Colonic mucosa (tissue), 4 donors: Measurements from ENCODE around the gene RBM19. TPM values are rescaled to one million over a fixed set of nuclear protein-coding genes. Genes with fewer than 3 reads are reported as not detected.

Experiments
- DNase-seq: peaks from one replicate; pipeline ENCODE4 v3.0.0-alpha.2; 2020
- H3K27ac ChIP-seq: fragments of 200-600 bp; one replicate; pipeline ENCODE4 v1.8.0; 2021
- H3K27me3 ChIP-seq: fragments of 200-600 bp; one replicate; pipeline ENCODE4 v1.8.0; 2021
- H3K36me3 ChIP-seq: fragments of 200-600 bp; one replicate; pipeline ENCODE4 v1.8.0; 2021
- H3K4me1 ChIP-seq: fragments of 200-600 bp; one replicate; pipeline ENCODE4 v1.8.0; 2021; ENCODE audit warnings: mild to moderate bottlenecking
- H3K4me3 ChIP-seq: fragments of 200-600 bp; one replicate; pipeline ENCODE4 v1.8.0; 2021
- H3K9ac ChIP-seq, 2 donors: one replicate each; pipeline ENCODE4 v1.7.0; 2013; ENCODE audit warnings: control low read depth in 2 of 2, low read depth in 2 of 2, low read length in 2 of 2
- H3K9me3 ChIP-seq: fragments of 200-600 bp; one replicate; pipeline ENCODE4 v1.8.0; 2021
- CTCF ChIP-seq: fragments of 200-600 bp; IDR thresholded peaks from one replicate; pipeline ENCODE4 v1.8.0; 2022; ENCODE audit warnings: antibody characterized with exemption, mild to moderate bottlenecking
- intact Hi-C: fragments of 100-400 bp; cut with DNase I; formaldehyde crosslinking; loops from one replicate; pipeline ENCODE4 v1.14.1; 2022
- total RNA-seq, 2 donors: library from RNA; stranded (reverse); fragmentation: NEBNext Ultra II Directional in 1 of 2; extraction: Animal tissue kit (Norgen Biotek cat#: 25700) in 1 of 2; gene quantifications; one replicate each; pipeline ENCODE4 v1.2.1, GENCODE V29; 2021
- donor health status: healthy.
- donor health status: DM: no; HTN: no; CAD: no.
- donor health status: DM: no; HTN: no; CAD: no.

The RBM19 gene
- total RNA-seq, 2 donors from 2014 or later: 13.5 to 33.1 TPM

DNA sequence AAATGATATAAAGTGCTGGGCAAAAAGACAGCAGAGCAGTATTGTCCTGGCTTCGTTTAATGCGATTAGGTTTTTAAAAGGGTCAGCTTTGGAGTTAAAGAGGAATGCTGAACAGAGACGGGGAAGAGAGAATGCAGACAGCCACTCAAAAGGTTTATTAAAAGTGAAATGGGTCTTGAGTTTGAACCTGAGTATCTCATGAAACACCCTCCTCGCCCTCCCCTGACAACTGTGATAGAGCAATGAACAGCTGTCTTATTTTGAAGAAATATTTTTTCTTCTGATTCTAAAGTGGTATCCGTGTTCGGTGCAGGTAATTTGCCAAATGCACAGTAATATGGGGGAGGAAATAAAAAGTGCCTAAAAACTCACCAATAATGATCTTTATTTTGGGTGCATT, 73.6 kb downstream of the RBM19 start:
- DNase-seq: no peak
- H3K27ac ChIP-seq: no peak overlapping the region
- intact Hi-C loops: no loop called here
- no peak overlapping the region for H3K9ac ChIP-seq
- no peak for TF ChIP-seq CTCF
- no peak overlapping the region for H3K4me3 ChIP-seq
- no peaks in the 10 kb centered on the region for H3K27me3 ChIP-seq
- no peaks in the 10 kb centered on the region for H3K36me3 ChIP-seq
- H3K4me1 ChIP-seq: no peaks in the 10 kb centered on the region
- H3K9me3 ChIP-seq: no peaks in the 10 kb centered on the region

DNA sequence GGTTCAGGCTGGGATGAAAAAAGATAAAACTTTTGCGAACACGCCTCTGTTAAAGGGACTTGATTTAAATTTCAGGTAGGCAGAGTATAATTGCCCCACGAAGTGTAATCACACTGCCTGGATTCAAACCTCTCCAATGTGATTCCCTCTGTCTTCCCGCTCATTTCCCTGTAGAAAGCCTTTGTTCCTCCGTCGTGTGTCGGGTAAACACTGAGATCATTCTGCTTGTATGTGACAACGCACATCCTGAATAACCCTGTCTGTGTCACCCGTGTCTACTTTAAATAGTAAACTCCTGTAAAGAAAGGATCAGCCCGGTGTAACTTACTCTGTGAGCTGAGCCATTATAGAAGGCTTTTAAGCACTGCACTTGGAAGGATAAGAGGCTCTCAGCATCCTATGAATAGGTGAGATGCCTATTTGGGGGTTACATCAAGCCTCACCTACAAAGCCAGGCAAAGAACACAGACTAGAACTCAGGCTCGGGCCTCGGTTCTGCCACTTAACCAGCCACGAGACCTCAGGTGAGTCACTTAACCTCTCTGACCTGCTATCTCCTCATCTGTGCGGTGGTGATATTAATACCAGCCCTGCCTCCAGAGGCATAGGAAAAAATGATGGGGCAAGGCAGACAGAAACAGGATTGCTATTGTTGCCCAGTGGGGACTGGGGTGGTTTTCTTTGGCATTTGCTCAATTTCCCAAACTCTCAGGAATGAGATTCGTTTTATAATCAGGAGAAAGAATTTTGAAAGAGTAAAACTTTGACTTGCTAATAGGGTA, 74.2 kb downstream of the RBM19 start:
- intact Hi-C loops: no loop called here
- Histone ChIP-seq H3K27ac (no peak overlapping the region), H3K4me1 (no peaks in the 10 kb centered on the region), H3K9me3 (no peaks in the 10 kb centered on the region), H3K9ac (no peak overlapping the region), H3K27me3 (no peaks in the 10 kb centered on the region), H3K36me3 (no peaks in the 10 kb centered on the region), H3K4me3 (no peak overlapping the region)
- no peak for TF ChIP-seq CTCF
- no peak for DNase-seq

DNA sequence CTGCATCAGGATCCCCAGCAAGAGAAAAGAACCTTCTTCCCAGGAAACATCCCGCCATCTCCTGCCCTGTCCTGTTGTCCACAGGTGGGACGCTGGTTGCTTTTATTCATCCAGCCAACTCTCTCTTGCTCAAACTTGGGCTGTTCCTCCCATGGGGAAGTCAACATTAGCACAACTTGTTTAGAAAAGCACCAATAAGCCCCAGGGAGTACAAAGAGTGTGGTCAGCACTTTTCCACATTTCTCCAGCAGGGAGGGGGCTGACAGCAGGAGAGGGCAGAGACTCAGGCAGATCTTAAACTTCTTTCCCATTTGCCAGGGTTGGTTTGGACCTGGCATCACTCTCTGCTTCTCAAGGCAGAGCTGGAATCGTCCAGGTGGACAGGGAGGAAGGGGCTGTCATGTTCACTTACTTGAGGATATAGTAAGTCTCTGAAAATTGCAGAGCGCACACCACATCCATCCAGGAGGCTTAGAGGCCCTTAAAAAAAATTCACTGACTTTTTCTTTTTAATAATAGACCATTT, 74.9 kb downstream of the RBM19 start:
- Histone ChIP-seq H3K4me1 (no peaks in the 10 kb centered on the region), H3K36me3 (no peaks in the 10 kb centered on the region), H3K27me3 (no peaks in the 10 kb centered on the region), H3K9ac (no peak overlapping the region), H3K27ac (no peak overlapping the region), H3K9me3 (no peaks in the 10 kb centered on the region), H3K4me3 (no peak overlapping the region)
- intact Hi-C loops: no loop called here
- DNase-seq: no peak
- TF ChIP-seq CTCF: no peak

DNA sequence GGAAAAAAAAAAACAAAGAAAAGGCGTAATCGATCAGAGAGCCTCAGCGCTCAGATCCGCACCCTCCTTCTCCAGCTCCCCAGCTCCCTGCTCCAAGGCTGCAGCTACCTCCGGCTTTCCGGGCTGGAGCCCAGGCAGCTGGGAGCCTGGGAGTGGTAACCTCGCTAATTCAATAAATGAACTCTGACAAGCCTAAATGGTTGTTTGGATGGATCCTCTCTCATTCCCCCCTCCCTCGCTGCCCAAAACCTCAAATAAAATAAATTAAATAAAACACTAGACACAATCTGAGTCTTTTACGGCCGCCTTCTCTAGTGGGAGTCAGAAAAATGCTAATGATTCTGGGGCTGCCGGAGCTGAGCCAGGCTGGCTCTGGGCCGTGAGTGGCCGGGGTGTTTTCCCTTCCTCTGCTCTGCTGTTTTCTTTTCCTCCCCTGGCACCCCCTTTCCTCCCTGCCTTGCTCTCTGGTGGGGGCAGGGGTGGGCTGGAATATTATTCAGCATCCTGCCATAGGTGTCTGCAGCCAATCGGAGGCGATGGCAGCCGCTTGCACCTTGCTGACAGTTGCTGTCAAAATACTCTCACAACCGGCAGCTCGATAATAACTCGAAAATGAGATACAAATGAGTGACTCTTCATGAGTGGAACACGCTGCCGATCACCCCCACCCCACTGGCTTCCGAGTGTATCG, 76.1 kb downstream of the RBM19 start:
- Histone ChIP-seq H3K9me3 (no peaks in the 10 kb centered on the region), H3K4me3 (no peak overlapping the region), H3K9ac (no peak overlapping the region), H3K27me3 (no peaks in the 10 kb centered on the region), H3K36me3 (no peaks in the 10 kb centered on the region), H3K27ac (no peak overlapping the region), H3K4me1 (no peaks in the 10 kb centered on the region)
- no peak for TF ChIP-seq CTCF
- no peak for DNase-seq
- intact Hi-C loops: no loop called here

DNA sequence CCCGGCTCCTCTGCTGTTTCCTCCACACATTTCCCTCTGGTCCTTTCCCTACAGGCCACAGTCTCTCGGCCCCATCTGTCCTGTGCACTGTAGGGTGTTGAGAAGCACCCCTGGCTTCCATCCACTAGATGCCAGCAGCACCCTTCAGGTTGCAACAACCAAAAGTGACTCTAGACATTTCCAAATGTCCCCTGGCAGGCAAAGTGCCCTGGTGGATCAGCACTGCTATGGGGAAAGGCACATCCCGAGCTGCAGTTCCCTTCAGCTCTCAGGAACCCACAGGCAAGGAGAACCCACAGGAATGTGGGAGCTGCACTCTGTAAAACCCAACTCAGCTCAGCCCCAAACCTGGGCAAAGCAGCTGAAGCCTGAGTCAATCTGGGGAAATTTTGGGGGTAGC, 77.0 kb downstream of the RBM19 start:
- intact Hi-C loops: no loop called here
- Histone ChIP-seq H3K9ac (no peak overlapping the region), H3K27me3 (no peaks in the 10 kb centered on the region), H3K9me3 (no peaks in the 10 kb centered on the region), H3K27ac (no peak overlapping the region), H3K4me1 (no peaks in the 10 kb centered on the region), H3K4me3 (no peak overlapping the region), H3K36me3 (no peaks in the 10 kb centered on the region)
- DNase-seq: no peak
- TF ChIP-seq CTCF: no peak
